ENCODE measurements around the gene SMDT1.

SMDT1 gene

GRCh38 chr22:42041784-42042183, 37.7 kb upstream of the SMDT1 start:
- H3K9ac ChIP-seq: no peak overlapping the region
- no peaks in the 10 kb centered on the region for H3K79me2 ChIP-seq
- H3K36me3 ChIP-seq (ENCODE audit: control insufficient read depth, insufficient read depth, low read length): no peaks in the 10 kb centered on the region
- H3K4me2 ChIP-seq (ENCODE audit: low read length): no peak overlapping the region
- no peaks in the 10 kb centered on the region for H3K27me3 ChIP-seq (ENCODE audit: control insufficient read depth, insufficient read depth, low read length)
- TF ChIP-seq CTCF (IDR thresholded peaks at IDR 0.05): no peak
- H2AFZ ChIP-seq: no peak overlapping the region
- no peak overlapping the region for H3K27ac ChIP-seq
- no peak overlapping the region for H3K4me3 ChIP-seq (ENCODE audit: low read depth, low read length)
- H3K9me3 ChIP-seq (ENCODE audit: control insufficient read depth, low read length): no peaks in the 10 kb centered on the region
- H3K4me1 ChIP-seq: no peaks in the 10 kb centered on the region

GRCh38 chr22:42050641-42051180, 28.8 kb upstream of the SMDT1 start:
- Histone ChIP-seq H3K27ac (no peak overlapping the region), H3K79me2 (no peaks in the 10 kb centered on the region), H2AFZ (no peak overlapping the region), H3K4me2 (ENCODE audit: low read length) (no peak overlapping the region), H3K4me3 (ENCODE audit: low read depth, low read length) (no peak overlapping the region), H3K9ac (no peak overlapping the region), H3K27me3 (ENCODE audit: control insufficient read depth, insufficient read depth, low read length) (no peaks in the 10 kb centered on the region), H3K4me1 (no peaks in the 10 kb centered on the region), H3K36me3 (ENCODE audit: control insufficient read depth, insufficient read depth, low read length) (no peaks in the 10 kb centered on the region), H3K9me3 (ENCODE audit: control insufficient read depth, low read length) (no peaks in the 10 kb centered on the region)
- TF ChIP-seq CTCF (IDR thresholded peaks at IDR 0.05): no peak

GRCh38 chr22:42052765-42053164, 26.7 kb upstream of the SMDT1 start:
- H3K4me2 ChIP-seq (ENCODE audit: low read length): no peak overlapping the region
- H3K79me2 ChIP-seq: no peaks in the 10 kb centered on the region
- H3K36me3 ChIP-seq (ENCODE audit: control insufficient read depth, insufficient read depth, low read length): no peaks in the 10 kb centered on the region
- no peak overlapping the region for H3K4me3 ChIP-seq (ENCODE audit: low read depth, low read length)
- no peaks in the 10 kb centered on the region for H3K9me3 ChIP-seq (ENCODE audit: control insufficient read depth, low read length)
- H3K4me1 ChIP-seq: no peaks in the 10 kb centered on the region
- no peak overlapping the region for H3K9ac ChIP-seq
- no peaks in the 10 kb centered on the region for H3K27me3 ChIP-seq (ENCODE audit: control insufficient read depth, insufficient read depth, low read length)
- no peak for TF ChIP-seq CTCF (IDR thresholded peaks at IDR 0.05)
- H3K27ac ChIP-seq: no peak overlapping the region
- no peak overlapping the region for H2AFZ ChIP-seq

GRCh38 chr22:42056757-42057511, 22.6 kb upstream of the SMDT1 start:
- Histone ChIP-seq H3K4me3 (ENCODE audit: low read depth, low read length) (no peak overlapping the region), H3K36me3 (ENCODE audit: control insufficient read depth, insufficient read depth, low read length) (no peaks in the 10 kb centered on the region), H3K4me1 (no peaks in the 10 kb centered on the region), H3K4me2 (ENCODE audit: low read length) (no peak overlapping the region), H3K27ac (no peak overlapping the region), H3K9me3 (ENCODE audit: control insufficient read depth, low read length) (no peaks in the 10 kb centered on the region), H3K27me3 (ENCODE audit: control insufficient read depth, insufficient read depth, low read length) (no peaks in the 10 kb centered on the region), H2AFZ (no peak overlapping the region), H3K9ac (no peak overlapping the region), H3K79me2 (no peaks in the 10 kb centered on the region)
- TF ChIP-seq CTCF (IDR thresholded peaks at IDR 0.05): no peak

GRCh38 chr22:42060489-42060888, 19.0 kb upstream of the SMDT1 start:
- no peaks in the 10 kb centered on the region for H3K9me3 ChIP-seq (ENCODE audit: control insufficient read depth, low read length)
- H3K4me3 ChIP-seq (ENCODE audit: low read depth, low read length): no peak overlapping the region
- TF ChIP-seq CTCF (IDR thresholded peaks at IDR 0.05): no peak
- no peak overlapping the region for H3K27ac ChIP-seq
- no peak overlapping the region for H3K4me2 ChIP-seq (ENCODE audit: low read length)
- no peaks in the 10 kb centered on the region for H3K36me3 ChIP-seq (ENCODE audit: control insufficient read depth, insufficient read depth, low read length)
- H3K9ac ChIP-seq: no peak overlapping the region
- H3K79me2 ChIP-seq: no peaks in the 10 kb centered on the region
- no peaks in the 10 kb centered on the region for H3K27me3 ChIP-seq (ENCODE audit: control insufficient read depth, insufficient read depth, low read length)
- no peak overlapping the region for H2AFZ ChIP-seq
- H3K4me1 ChIP-seq: no peaks in the 10 kb centered on the region
